SH-SY5Y (cell line): ENCODE data around the gene ADAMTSL3.

Source experiments
- GATA2 ChIP-seq: IDR thresholded peaks from 2 replicates; pipeline ENCODE4 v1.6.1; 2011; ENCODE audit warnings: mild to moderate bottlenecking, low read depth, low read length
- GATA3 ChIP-seq: IDR thresholded peaks from 2 replicates; pipeline ENCODE4 v1.6.1; 2011; ENCODE audit warnings: low read depth, mild to moderate bottlenecking, low read length, moderate library complexity

DNA sequence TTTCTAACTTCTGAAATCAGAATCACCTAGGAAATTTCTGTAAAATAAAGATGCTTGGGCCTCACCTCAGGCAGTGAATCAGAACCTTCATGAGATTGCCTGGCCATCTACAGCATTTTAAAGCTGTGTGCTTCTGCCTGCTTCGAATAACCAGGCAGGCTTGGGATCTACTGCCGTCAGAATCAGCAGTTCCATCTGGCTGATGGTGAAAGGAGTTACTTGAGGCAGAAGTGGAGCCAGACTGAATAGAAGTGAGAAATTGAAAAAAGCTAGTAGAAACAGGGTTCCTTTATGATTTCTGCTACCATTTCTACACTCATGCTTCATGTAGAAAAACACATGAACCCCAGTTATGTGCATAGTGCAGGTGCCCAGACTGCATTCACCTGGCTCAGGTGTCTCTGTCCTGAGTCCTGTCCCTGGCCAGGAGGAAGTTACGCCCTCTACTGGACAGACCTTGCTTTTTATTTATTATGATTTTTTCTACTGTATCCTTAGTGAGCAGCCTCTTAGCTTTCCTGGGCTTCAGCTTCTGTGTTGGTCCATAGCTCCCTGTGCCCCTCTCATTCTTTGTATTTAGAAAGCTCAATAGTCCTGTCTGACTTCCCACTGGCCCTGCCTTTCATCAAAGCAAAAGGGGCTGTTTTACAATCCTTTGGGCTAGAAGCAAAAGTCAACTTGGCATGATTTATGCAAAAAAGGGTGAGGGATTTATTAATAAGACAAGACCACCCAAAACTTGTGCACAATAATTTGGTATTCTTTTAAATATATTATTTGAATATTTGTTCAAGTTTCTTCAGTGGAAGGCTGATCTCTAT is 380.9 kb downstream of the ADAMTSL3 start:
- no peak for TF ChIP-seq GATA3
- no peak for TF ChIP-seq GATA2
